Activated naive CD8-positive, alpha-beta T cell (primary cell): ENCODE data around the gene ASTN2.

Experiments used
- H3K27ac Mint-ChIP-seq: one replicate; pipeline ENCODE4 v1.8.0; 2021; ENCODE audit warnings: mixed read lengths
- H3K27me3 Mint-ChIP-seq: one replicate; pipeline ENCODE4 v1.8.0; 2021; ENCODE audit warnings: mixed read lengths
- H3K36me3 Mint-ChIP-seq: one replicate; pipeline ENCODE4 v1.8.0; 2021; ENCODE audit warnings: mixed read lengths
- H3K4me1 Mint-ChIP-seq: one replicate; pipeline ENCODE4 v1.8.0; 2021; ENCODE audit warnings: low read depth, mixed read lengths
- H3K4me3 Mint-ChIP-seq: one replicate; pipeline ENCODE4 v1.8.0; 2021; ENCODE audit warnings: mild to moderate bottlenecking, mixed read lengths
- H3K9me3 Mint-ChIP-seq: one replicate; pipeline ENCODE4 v1.8.0; 2021; ENCODE audit warnings: low read depth, mixed read lengths

Gene ASTN2

GRCh38 chr9:116713271-116713670 is 701.6 kb downstream of the ASTN2 start:
- Mint-ChIP-seq H3K9me3 (no peaks in the 10 kb centered on the region), H3K4me3 (no peak overlapping the region), H3K27me3 (no peaks in the 10 kb centered on the region)

GRCh38 chr9:116712781-116713180 is 702.1 kb downstream of the ASTN2 start:
- no peaks in the 10 kb centered on the region for H3K27me3 Mint-ChIP-seq
- no peak overlapping the region for H3K4me3 Mint-ChIP-seq
- no peaks in the 10 kb centered on the region for H3K36me3 Mint-ChIP-seq
- H3K9me3 Mint-ChIP-seq = no peaks in the 10 kb centered on the region
- no peak overlapping the region for H3K27ac Mint-ChIP-seq
- H3K4me1 Mint-ChIP-seq = peaks cover 1% of the 10 kb centered on the region

More at GRCh38 chr9:116713271-116713670, 701.6 kb downstream of the ASTN2 start:
- Mint-ChIP-seq H3K4me1 (peaks cover 1% of the 10 kb centered on the region), H3K36me3 (no peaks in the 10 kb centered on the region), H3K27ac (no peak overlapping the region)

- Mint-ChIP-seq H3K4me1 (peaks cover 8% of the 10 kb centered on the region), H3K9me3 (peaks cover 8% of the 10 kb centered on the region), H3K27ac (no peak overlapping the region), H3K4me3 (no peak overlapping the region), H3K27me3 (no peaks in the 10 kb centered on the region), H3K36me3 (peaks cover 8% of the 10 kb centered on the region)
These were observed 708.3 kb downstream of the ASTN2 start for GRCh38 chr9:116706310-116707290.

- Mint-ChIP-seq H3K4me3 (no peak overlapping the region), H3K27ac (no peak overlapping the region), H3K4me1 (peaks cover 18% of the 10 kb centered on the region), H3K9me3 (peaks cover 9% of the 10 kb centered on the region), H3K27me3 (no peaks in the 10 kb centered on the region), H3K36me3 (peaks cover 14% of the 10 kb centered on the region)
These were observed 709.3 kb downstream of the ASTN2 start for GRCh38 chr9:116705531-116705930.

GRCh38 chr9:116704470-116704869 is 710.4 kb downstream of the ASTN2 start:
- H3K4me1 Mint-ChIP-seq = peaks cover 26% of the 10 kb centered on the region
- H3K9me3 Mint-ChIP-seq = peaks cover 9% of the 10 kb centered on the region
- H3K27ac Mint-ChIP-seq = no peak overlapping the region
- no peak overlapping the region for H3K4me3 Mint-ChIP-seq
- peaks cover 25% of the 10 kb centered on the region for H3K36me3 Mint-ChIP-seq
- no peaks in the 10 kb centered on the region for H3K27me3 Mint-ChIP-seq

- no peaks in the 10 kb centered on the region for H3K27me3 Mint-ChIP-seq
- no peak overlapping the region for H3K4me3 Mint-ChIP-seq
- no peak overlapping the region for H3K27ac Mint-ChIP-seq
- peaks cover 26% of the 10 kb centered on the region for H3K4me1 Mint-ChIP-seq
- H3K9me3 Mint-ChIP-seq = peaks cover 9% of the 10 kb centered on the region
- H3K36me3 Mint-ChIP-seq = peaks cover 30% of the 10 kb centered on the region
These were observed 711.2 kb downstream of the ASTN2 start for GRCh38 chr9:116703634-116704033.

- Mint-ChIP-seq H3K27ac (peak overlapping the region; percentile 79), H3K4me1 (peaks cover 26% of the 10 kb centered on the region), H3K36me3 (peaks cover 42% of the 10 kb centered on the region), H3K4me3 (peak overlapping the region; percentile 50), H3K27me3 (no peaks in the 10 kb centered on the region), H3K9me3 (peaks cover 9% of the 10 kb centered on the region)
These were observed 712.8 kb downstream of the ASTN2 start for GRCh38 chr9:116701940-116702642.

GRCh38 chr9:116700882-116701865 is 713.7 kb downstream of the ASTN2 start:
- Mint-ChIP-seq H3K9me3 (peaks cover 9% of the 10 kb centered on the region), H3K27me3 (no peaks in the 10 kb centered on the region), H3K4me1 (peaks cover 32% of the 10 kb centered on the region), H3K36me3 (peaks cover 48% of the 10 kb centered on the region), H3K27ac (peak overlapping the region; percentile 79), H3K4me3 (peak overlapping the region; percentile 50)

- Mint-ChIP-seq H3K27ac (no peak overlapping the region), H3K27me3 (no peaks in the 10 kb centered on the region), H3K4me3 (no peak overlapping the region), H3K9me3 (peaks cover 6% of the 10 kb centered on the region), H3K36me3 (peaks cover 54% of the 10 kb centered on the region), H3K4me1 (peaks cover 39% of the 10 kb centered on the region)
These were observed 714.6 kb downstream of the ASTN2 start for GRCh38 chr9:116700279-116700678.

GRCh38 chr9:116697887-116698286 is 717.0 kb downstream of the ASTN2 start:
- Mint-ChIP-seq H3K27ac (no peak overlapping the region), H3K9me3 (peaks cover 6% of the 10 kb centered on the region), H3K4me1 (peaks cover 54% of the 10 kb centered on the region), H3K4me3 (no peak overlapping the region), H3K27me3 (no peaks in the 10 kb centered on the region), H3K36me3 (peaks cover 55% of the 10 kb centered on the region)

- H3K27me3 Mint-ChIP-seq = no peaks in the 10 kb centered on the region
- H3K9me3 Mint-ChIP-seq = peaks cover 6% of the 10 kb centered on the region
- no peak overlapping the region for H3K4me3 Mint-ChIP-seq
- H3K27ac Mint-ChIP-seq = no peak overlapping the region
- H3K4me1 Mint-ChIP-seq = peaks cover 59% of the 10 kb centered on the region
- peaks cover 55% of the 10 kb centered on the region for H3K36me3 Mint-ChIP-seq
These were observed 717.5 kb downstream of the ASTN2 start for GRCh38 chr9:116697362-116697761.

- no peaks in the 10 kb centered on the region for H3K27me3 Mint-ChIP-seq
- H3K36me3 Mint-ChIP-seq = peaks cover 43% of the 10 kb centered on the region
- no peak overlapping the region for H3K4me3 Mint-ChIP-seq
- peaks cover 58% of the 10 kb centered on the region for H3K4me1 Mint-ChIP-seq
- H3K9me3 Mint-ChIP-seq = no peaks in the 10 kb centered on the region
- H3K27ac Mint-ChIP-seq = no peak overlapping the region
These were observed 719.4 kb downstream of the ASTN2 start for GRCh38 chr9:116695438-116695837.

- Mint-ChIP-seq H3K36me3 (peaks cover 37% of the 10 kb centered on the region), H3K9me3 (no peaks in the 10 kb centered on the region), H3K4me3 (no peak overlapping the region), H3K4me1 (peaks cover 58% of the 10 kb centered on the region), H3K27me3 (no peaks in the 10 kb centered on the region), H3K27ac (no peak overlapping the region)
These were observed 720.0 kb downstream of the ASTN2 start for GRCh38 chr9:116694785-116695291.

GRCh38 chr9:116693233-116693731 is 721.6 kb downstream of the ASTN2 start:
- H3K36me3 Mint-ChIP-seq = peaks cover 26% of the 10 kb centered on the region
- H3K27me3 Mint-ChIP-seq = no peaks in the 10 kb centered on the region
- no peak overlapping the region for H3K4me3 Mint-ChIP-seq
- H3K27ac Mint-ChIP-seq = no peak overlapping the region
- H3K4me1 Mint-ChIP-seq = peaks cover 73% of the 10 kb centered on the region
- H3K9me3 Mint-ChIP-seq = no peaks in the 10 kb centered on the region
